GM12801 (cell line): ENCODE data around the gene CLDN3.

Experiments
- CTCF ChIP-seq: IDR thresholded peaks from one replicate; pipeline ENCODE4 v1.5.1; 2011; ENCODE audit warnings: control low read depth; ENCODE audit not compliant: insufficient read length; ENCODE audit errors: extremely low read depth

The CLDN3 gene

GRCh38 chr7:73727952-73728351 lies 42.1 kb downstream of the CLDN3 start:
- no peak for TF ChIP-seq CTCF

- no peak for TF ChIP-seq CTCF
These were observed 44.0 kb downstream of the CLDN3 start for GRCh38 chr7:73726083-73726466.

- no peak for TF ChIP-seq CTCF
These were observed 46.3 kb downstream of the CLDN3 start for GRCh38 chr7:73723813-73724212.

DNA sequence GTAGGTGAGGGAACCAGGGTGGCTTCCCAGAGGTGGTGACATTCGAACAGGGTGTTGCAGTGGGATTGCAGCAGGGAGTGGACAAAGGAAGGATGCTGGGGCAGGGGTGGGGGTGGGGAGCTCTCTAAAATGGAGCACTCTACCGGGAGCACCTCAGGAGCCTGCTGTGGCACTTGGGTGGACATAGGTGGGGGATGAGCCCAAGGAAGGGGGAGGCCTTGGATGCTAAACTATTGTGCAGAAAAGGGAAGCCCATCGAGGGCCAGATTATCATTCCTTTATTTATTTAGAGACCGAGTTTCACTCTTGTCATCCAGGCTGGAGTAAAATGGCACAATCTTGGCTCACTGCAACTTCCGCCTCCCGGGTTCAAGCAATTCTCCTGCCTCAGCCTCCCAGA lies 47.3 kb downstream of the CLDN3 start:
- no peak for TF ChIP-seq CTCF

GRCh38 chr7:73721377-73721817 lies 48.7 kb downstream of the CLDN3 start:
- no peak for TF ChIP-seq CTCF

DNA sequence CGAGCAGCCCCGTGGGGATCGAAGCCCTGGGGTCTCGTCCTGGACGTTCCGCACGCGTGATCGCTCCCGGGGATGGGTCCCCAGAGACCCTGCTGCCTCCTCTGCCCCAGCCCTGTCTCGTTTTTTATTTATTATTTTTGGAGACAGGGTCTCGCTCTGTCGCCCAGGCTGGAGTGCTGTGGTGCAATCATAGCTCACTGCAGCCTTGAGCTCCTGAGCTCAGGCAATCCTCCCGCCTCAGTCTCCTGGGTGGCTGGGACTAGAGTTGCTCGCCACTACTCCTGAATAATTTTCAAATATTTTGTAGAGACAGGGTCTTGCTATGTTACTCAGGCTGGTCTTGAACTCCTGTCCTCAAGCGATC lies 50.3 kb downstream of the CLDN3 start:
- no peak for TF ChIP-seq CTCF
